Liver (tissue), 9 donors: ENCODE measurements around the gene IL11. TPM values are rescaled to one million over a fixed set of nuclear protein-coding genes. Genes with fewer than 3 reads are reported as not detected.
"Not testable (repeated sequence)": the region's sequence is repeated elsewhere in the genome, so short reads cannot be mapped to it uniquely, and the experiment has no call there.

Experiments used
- DNase-seq: peaks from one replicate; pipeline ENCODE4 v3.0.0-alpha.2; 2017; ENCODE audit warnings: low spot score
- H3K27ac ChIP-seq, 2 donors: one replicate each; pipeline ENCODE4 v1.7.0; 2013; ENCODE audit warnings: inconsistent platforms in 2 of 2, low read length in 2 of 2, control low read depth in 1 of 2, low read depth in 1 of 2, mild to moderate bottlenecking in 1 of 2
- H3K27me3 ChIP-seq, 4 donors: one replicate each; pipeline versions ENCODE4 v1.6.1 to v1.7.0; 2013; ENCODE audit warnings: low read length in 3 of 4, inconsistent platforms in 1 of 4, mild to moderate bottlenecking in 1 of 4, moderate library complexity in 1 of 4; ENCODE audit not compliant: control insufficient read depth in 4 of 4, insufficient read depth in 4 of 4
- H3K36me3 ChIP-seq, 4 donors: one replicate each; pipeline versions ENCODE4 v1.6.1 to v1.7.0; 2013; ENCODE audit warnings: low read length in 3 of 4, mild to moderate bottlenecking in 3 of 4, low read depth in 1 of 4, moderate library complexity in 1 of 4; ENCODE audit not compliant: control insufficient read depth in 4 of 4, insufficient read depth in 3 of 4
- H3K4me1 ChIP-seq, 4 donors: one replicate each; pipeline versions ENCODE4 v1.6.1 to v1.7.0; 2013; ENCODE audit warnings: low read length in 3 of 4, mild to moderate bottlenecking in 3 of 4, moderate library complexity in 1 of 4; ENCODE audit not compliant: control insufficient read depth in 4 of 4, insufficient read depth in 4 of 4
- H3K4me3 ChIP-seq, 3 donors: one replicate each; pipeline versions ENCODE4 v1.6.1 to v1.7.0; 2013; ENCODE audit warnings: low read length in 3 of 3, control low read depth in 1 of 3, low read depth in 1 of 3, mild to moderate bottlenecking in 1 of 3
- H3K9ac ChIP-seq, 2 donors: one replicate each; pipeline ENCODE4 v1.7.0; 2013; ENCODE audit warnings: low read length in 2 of 2, mild to moderate bottlenecking in 2 of 2, moderate library complexity in 2 of 2, control low read depth in 1 of 2, low read depth in 1 of 2
- H3K9me3 ChIP-seq, 4 donors: one replicate each; pipeline versions ENCODE4 v1.6.1 to v1.7.0; 2013; ENCODE audit warnings: low read length in 3 of 4; ENCODE audit not compliant: control insufficient read depth in 4 of 4
- ATF3 ChIP-seq: IDR thresholded peaks from 2 replicates; pipeline ENCODE4 v1.6.1; 2016; ENCODE audit warnings: antibody characterized with exemption
- EGR1 ChIP-seq, 2 donors: IDR thresholded peaks; 2 replicates each; pipeline ENCODE4 v1.6.1; 2016 to 2018; ENCODE audit warnings: antibody characterized with exemption in 2 of 2, low read depth in 2 of 2
- FOXA1 ChIP-seq: IDR thresholded peaks from 2 replicates; pipeline ENCODE4 v1.6.1; 2016; ENCODE audit warnings: antibody characterized with exemption
- FOXA2 ChIP-seq: IDR thresholded peaks from 2 replicates; pipeline ENCODE4 v1.6.1; 2016; ENCODE audit warnings: antibody characterized with exemption
- HNF4A ChIP-seq, 2 donors: conservative IDR thresholded peaks; 2 replicates each; pipeline ENCODE4 v1.6.1; 2016; ENCODE audit warnings: antibody characterized with exemption in 2 of 2, mild to moderate bottlenecking in 2 of 2
- MAX ChIP-seq: IDR thresholded peaks from 2 replicates; pipeline ENCODE4 v1.6.1; 2016; ENCODE audit warnings: antibody characterized with exemption
- NR2F2 ChIP-seq: IDR thresholded peaks from 2 replicates; pipeline ENCODE4 v1.6.1; 2016; ENCODE audit warnings: antibody characterized with exemption
- RAD21 ChIP-seq, 2 donors: IDR thresholded peaks; 2 replicates each; pipeline ENCODE4 v1.6.1; 2016; ENCODE audit warnings: antibody characterized with exemption in 2 of 2, mild to moderate bottlenecking in 2 of 2
- REST ChIP-seq: IDR thresholded peaks from 2 replicates; pipeline ENCODE4 v1.6.1; 2016; ENCODE audit warnings: antibody characterized with exemption, mild to moderate bottlenecking
- SP1 ChIP-seq: IDR thresholded peaks from 2 replicates; pipeline ENCODE4 v1.6.1; 2018; ENCODE audit warnings: antibody characterized with exemption, mild to moderate bottlenecking
- TAF1 ChIP-seq: conservative IDR thresholded peaks from 2 replicates; pipeline ENCODE4 v1.6.1; 2016; ENCODE audit warnings: antibody characterized with exemption, mild to moderate bottlenecking
- YY1 ChIP-seq: IDR thresholded peaks from 2 replicates; pipeline ENCODE4 v1.6.1; 2016; ENCODE audit warnings: antibody characterized with exemption, mild to moderate bottlenecking
- WGBS: extraction: QIAGEN DNeasy Blood & Tissue Kit; methylation state at CpG from one replicate; pipeline ENCODE4 v1.1.7; 2013; 5-methylcytosine and 5-hydroxymethylcytosine counted together
- polyA plus RNA-seq, 2 donors: library from polyadenylated mRNA; stranded (reverse) in 1 of 2; unstranded in 1 of 2; fragments of 200-250 nt in 1 of 2; fragments of >200 nt in 1 of 2; fragmentation: Nextera tagmentation in 1 of 2; extraction: Ambion mirVana in 1 of 2; gene quantifications; one replicate each; pipeline versions ENCODE4 v1.2.1 to v1.2.3, GENCODE V29; 2013 to 2015
- total RNA-seq, 2 donors: library from RNA; depleted of rRNA; stranded (reverse); fragments of >200 nt; gene quantifications; one replicate each; pipeline ENCODE4 v1.2.3, GENCODE V29; 2014
- donor health status: healthy.
- donor health status: healthy.
- donor health status: healthy.
- donor health status: healthy.
- donor health status: healthy.

IL11 gene
- total and polyA plus RNA-seq, 4 donors: not detected

GRCh38 chr19:55336101-55336500, 34.2 kb downstream of the IL11 start:
- no peak overlapping the region for H3K4me3 ChIP-seq
- TF ChIP-seq MAX (no peak), SP1 (no peak), ATF3 (no peak), HNF4A (conservative IDR thresholded peaks at IDR 0.05) (no peak), EGR1 (IDR thresholded peaks at IDR 0.05; ENCODE audit: low read depth in 2 of 2) (no peak), FOXA2 (no peak)
- no peaks in the 10 kb centered on the region for H3K27me3 ChIP-seq
- no peak overlapping the region for H3K9ac ChIP-seq
- no peaks in the 10 kb centered on the region for H3K36me3 ChIP-seq
- no peaks in the 10 kb centered on the region for H3K9me3 ChIP-seq
- no peak overlapping the region for H3K27ac ChIP-seq
- H3K4me1 ChIP-seq: peaks cover 8 to 17% (median 11%) of the 10 kb centered on the region in 4 donors
- no peak for DNase-seq
- 81% methylated on average over 7 of the region's 7 CpGs for WGBS

- H3K4me1 ChIP-seq: peaks cover 0 to 5% (median 1%) of the 10 kb centered on the region in 4 donors
- H3K36me3 ChIP-seq: no peaks in the 10 kb centered on the region
- H3K9ac ChIP-seq: no peak overlapping the region
- WGBS: 57% methylated on average over 11 of the region's 11 CpGs
- H3K27me3 ChIP-seq: no peaks in the 10 kb centered on the region
- no peak overlapping the region for H3K27ac ChIP-seq
- H3K9me3 ChIP-seq: no peaks in the 10 kb centered on the region
- no peak for DNase-seq
- no peak overlapping the region for H3K4me3 ChIP-seq
- TF ChIP-seq SP1 (peak; percentile 11), MAX (no peak), HNF4A (conservative IDR thresholded peaks at IDR 0.05) (peak; percentile 12 to 40)
Measured at GRCh38 chr19:55333870-55334269, 36.4 kb downstream of the IL11 start.

GRCh38 chr19:55329791-55330190, 40.5 kb downstream of the IL11 start:
- DNase-seq, H3K27me3 ChIP-seq, H3K9ac ChIP-seq, H3K36me3 ChIP-seq, H3K4me3 ChIP-seq, H3K4me1 ChIP-seq, H3K9me3 ChIP-seq, H3K27ac ChIP-seq: not testable (repeated sequence)
- WGBS: 85% methylated on average over 6 of the region's 6 CpGs

GRCh38 chr19:55328774-55329318, 41.4 kb downstream of the IL11 start:
- H3K36me3 ChIP-seq, H3K27ac ChIP-seq, H3K9ac ChIP-seq, DNase-seq, H3K4me1 ChIP-seq, H3K4me3 ChIP-seq, H3K27me3 ChIP-seq, H3K9me3 ChIP-seq: not testable (repeated sequence)
- WGBS: 81% methylated on average over 4 of the region's 4 CpGs

- 74% methylated on average over 14 of the region's 14 CpGs for WGBS
- no peak for DNase-seq
- no peaks in the 10 kb centered on the region for H3K4me1 ChIP-seq
- TF ChIP-seq NR2F2 (no peak), ATF3 (no peak), EGR1 (IDR thresholded peaks at IDR 0.05; ENCODE audit: low read depth in 2 of 2) (no peak), FOXA1 (no peak), HNF4A (conservative IDR thresholded peaks at IDR 0.05) (no peak), REST (no peak), TAF1 (no peak), RAD21 (IDR thresholded peaks at IDR 0.05) (no peak), YY1 (no peak), SP1 (no peak)
Measured at GRCh38 chr19:55325172-55325571, 45.1 kb downstream of the IL11 start, which contains the start of gene TMEM150B. TMEM150B (minus strand) TSS chr19:55325341; CDS start chr19:55321036, 4,305 bp downstream.

More at GRCh38 chr19:55325172-55325571, 45.1 kb downstream of the IL11 start, which contains the start of gene TMEM150B:
- no peaks in the 10 kb centered on the region for H3K27me3 ChIP-seq
- no peak within 1 kb of the TSS for H3K9ac ChIP-seq
- no peak within 1 kb of the TSS for H3K27ac ChIP-seq
- no peaks in the 10 kb centered on the region for H3K9me3 ChIP-seq
- no peaks in the 10 kb centered on the region for H3K36me3 ChIP-seq
- no peak within 1 kb of the TSS for H3K4me3 ChIP-seq
